ENCODE measurements around the gene RAP1A. TPM values are rescaled to one million over a fixed set of nuclear protein-coding genes. Genes with fewer than 3 reads are reported as not detected.

RAP1A gene
- polyA plus RNA-seq, 1 of the 3 experiments (the other 2 are of a cell fraction): 17.7 TPM

DNA sequence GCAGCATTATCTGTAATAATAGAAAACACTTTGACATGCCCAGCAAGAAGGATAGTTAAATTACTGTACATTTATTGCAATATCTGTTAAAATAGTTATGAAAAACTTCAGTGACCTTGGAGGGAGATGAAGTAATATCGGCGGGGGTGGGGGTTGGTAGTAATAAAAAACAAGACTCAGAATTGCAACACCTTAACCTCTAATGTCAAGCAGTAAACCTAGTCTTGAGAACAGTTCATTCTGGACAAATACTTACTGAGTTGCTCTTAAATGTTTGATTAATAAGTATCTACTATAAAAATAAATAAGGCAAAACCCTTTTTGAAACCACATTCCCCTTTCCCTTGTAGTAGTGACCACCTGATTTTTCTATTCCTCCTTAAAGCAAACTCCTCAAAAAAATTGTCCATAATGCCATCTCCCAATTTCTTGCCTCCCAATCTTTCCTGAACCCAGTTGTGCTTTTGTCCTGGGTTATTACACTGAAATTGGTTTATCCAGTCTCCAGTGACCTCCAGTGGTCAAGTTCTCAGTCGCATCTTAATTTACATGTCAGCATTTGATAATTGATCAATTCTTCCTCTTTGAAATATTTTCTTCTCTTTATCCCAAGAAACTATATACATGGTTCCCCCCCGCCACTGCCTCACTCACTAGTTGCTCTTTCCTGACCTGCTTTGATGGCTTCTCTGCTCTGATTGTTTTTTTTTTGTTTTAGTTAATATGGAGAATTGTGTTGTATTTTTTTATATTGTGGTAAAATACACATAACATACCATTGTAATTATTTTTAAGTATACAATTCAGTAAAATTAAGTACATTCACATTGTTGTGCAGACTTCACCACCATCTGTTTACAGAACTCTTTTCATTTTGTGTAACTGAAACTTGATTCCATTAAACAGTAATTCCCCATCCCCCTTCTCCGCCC lies 36.8 kb downstream of the RAP1A start:
- CTCF ChIA-PET: interaction anchor here (1.4 to 1.5 kb wide), 2 partner anchors 11 to 148 kb away, joined by 3 to 11 read pairs; no protein-coding TSS in a partner anchor
- H3K79me2 ChIP-seq (ENCODE audit: insufficient read depth): peaks cover 65% of the 10 kb centered on the region
- no peaks in the 10 kb centered on the region for H3K9me3 ChIP-seq
- no peak overlapping the region for H3K9ac ChIP-seq
- H3K4me3 ChIP-seq (ENCODE audit: low read depth in 2 of 2, low read length in 1 of 2): no peak overlapping the region
- POLR2A ChIA-PET: no interaction called here
- H3K4me1 ChIP-seq (ENCODE audit: control insufficient read depth in 1 of 2, insufficient read depth in 2 of 2, low read depth in 1 of 2, low read length in 1 of 2): no peaks in the 10 kb centered on the region
- no peaks in the 10 kb centered on the region for H3K27me3 ChIP-seq (ENCODE audit: insufficient read depth)
- H4K20me1 ChIP-seq (ENCODE audit: insufficient read depth): no peaks in the 10 kb centered on the region
- H3F3A ChIP-seq (replicated peaks; ENCODE audit: insufficient read depth): peaks cover 4% of the 10 kb centered on the region
- no peak overlapping the region for H3K27ac ChIP-seq (ENCODE audit: low read depth in 2 of 2, low read length in 1 of 2)
- H2AFZ ChIP-seq (ENCODE audit: low read depth): no peak overlapping the region
- WGBS (ENCODE audit: low lambda C conversion rate): 63% methylated on average over 5 of the region's 5 CpGs
- TF ChIP-seq CHD2 (IDR thresholded peaks at IDR 0.05; ENCODE audit: low read length, partially characterized antibody) (no peak), EP300 (IDR thresholded peaks at IDR 0.05; ENCODE audit: borderline replicate concordance in 1 of 2, low read depth in 1 of 2, low read length in 1 of 2) (peak in 1 of 2 experiments; percentile 16; a peak in 1 of 4 replicates), SMC3 (IDR thresholded peaks at IDR 0.05; ENCODE audit: low read depth, low read length) (peak; percentile 84), NFIC (IDR thresholded peaks at IDR 0.05; ENCODE audit: borderline replicate concordance) (no peak), EZH2phosphoT487 (IDR thresholded peaks at IDR 0.05; ENCODE audit: borderline replicate concordance, low read depth) (no peak), FOXJ3 (CRISPR knock-in tag; IDR thresholded peaks at IDR 0.05) (no peak), RAD21 (IDR thresholded peaks at IDR 0.05; ENCODE audit: low read length) (peak; percentile 89), TAF1 (IDR thresholded peaks at IDR 0.05; ENCODE audit: borderline replicate concordance, low read depth, low read length) (no peak)
- TF ChIP-seq, protein P1, sequence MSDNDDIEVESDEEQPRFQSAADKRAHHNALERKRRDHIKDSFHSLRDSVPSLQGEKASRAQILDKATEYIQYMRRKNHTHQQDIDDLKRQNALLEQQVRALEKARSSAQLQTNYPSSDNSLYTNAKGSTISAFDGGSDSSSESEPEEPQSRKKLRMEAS (IDR thresholded peaks at IDR 0.05; ENCODE audit: low read depth): no peak
- TF ChIP-seq, protein P2, sequence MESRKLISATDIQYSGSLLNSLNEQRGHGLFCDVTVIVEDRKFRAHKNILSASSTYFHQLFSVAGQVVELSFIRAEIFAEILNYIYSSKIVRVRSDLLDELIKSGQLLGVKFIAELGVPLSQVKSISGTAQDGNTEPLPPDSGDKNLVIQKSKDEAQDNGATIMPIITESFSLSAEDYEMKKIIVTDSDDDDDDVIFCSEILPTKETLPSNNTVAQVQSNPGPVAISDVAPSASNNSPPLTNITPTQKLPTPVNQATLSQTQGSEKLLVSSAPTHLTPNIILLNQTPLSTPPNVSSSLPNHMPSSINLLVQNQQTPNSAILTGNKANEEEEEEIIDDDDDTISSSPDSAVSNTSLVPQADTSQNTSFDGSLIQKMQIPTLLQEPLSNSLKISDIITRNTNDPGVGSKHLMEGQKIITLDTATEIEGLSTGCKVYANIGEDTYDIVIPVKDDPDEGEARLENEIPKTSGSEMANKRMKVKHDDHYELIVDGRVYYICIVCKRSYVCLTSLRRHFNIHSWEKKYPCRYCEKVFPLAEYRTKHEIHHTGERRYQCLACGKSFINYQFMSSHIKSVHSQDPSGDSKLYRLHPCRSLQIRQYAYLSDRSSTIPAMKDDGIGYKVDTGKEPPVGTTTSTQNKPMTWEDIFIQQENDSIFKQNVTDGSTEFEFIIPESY (IDR thresholded peaks at IDR 0.05; ENCODE audit: borderline replicate concordance, low read depth): no peak
- TF ChIP-seq, protein P3, sequence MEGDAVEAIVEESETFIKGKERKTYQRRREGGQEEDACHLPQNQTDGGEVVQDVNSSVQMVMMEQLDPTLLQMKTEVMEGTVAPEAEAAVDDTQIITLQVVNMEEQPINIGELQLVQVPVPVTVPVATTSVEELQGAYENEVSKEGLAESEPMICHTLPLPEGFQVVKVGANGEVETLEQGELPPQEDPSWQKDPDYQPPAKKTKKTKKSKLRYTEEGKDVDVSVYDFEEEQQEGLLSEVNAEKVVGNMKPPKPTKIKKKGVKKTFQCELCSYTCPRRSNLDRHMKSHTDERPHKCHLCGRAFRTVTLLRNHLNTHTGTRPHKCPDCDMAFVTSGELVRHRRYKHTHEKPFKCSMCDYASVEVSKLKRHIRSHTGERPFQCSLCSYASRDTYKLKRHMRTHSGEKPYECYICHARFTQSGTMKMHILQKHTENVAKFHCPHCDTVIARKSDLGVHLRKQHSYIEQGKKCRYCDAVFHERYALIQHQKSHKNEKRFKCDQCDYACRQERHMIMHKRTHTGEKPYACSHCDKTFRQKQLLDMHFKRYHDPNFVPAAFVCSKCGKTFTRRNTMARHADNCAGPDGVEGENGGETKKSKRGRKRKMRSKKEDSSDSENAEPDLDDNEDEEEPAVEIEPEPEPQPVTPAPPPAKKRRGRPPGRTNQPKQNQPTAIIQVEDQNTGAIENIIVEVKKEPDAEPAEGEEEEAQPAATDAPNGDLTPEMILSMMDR (IDR thresholded peaks at IDR 0.05): peak; percentile 82
- H3K4me2 ChIP-seq: no peak overlapping the region
- no peaks in the 10 kb centered on the region for H3K9me2 ChIP-seq
- peaks cover 0 to 7% of the 10 kb centered on the region in 2 experiments for H3K36me3 ChIP-seq (replicated peaks in 1 of 2; ENCODE audit: control insufficient read depth in 1 of 2, insufficient read depth in 2 of 2, low read length in 1 of 2)
- DNase-seq: peak; percentile 59
